ENCODE results near the gene SLC29A4.

- TF ChIP-seq CTCF (IDR thresholded peaks at IDR 0.05) (no peak), TAF1 (IDR thresholded peaks at IDR 0.05; ENCODE audit: borderline replicate concordance, low read depth, low read length) (no peak), FOSL2 (IDR thresholded peaks at IDR 0.05; ENCODE audit: borderline replicate concordance, low read depth) (no peak), REST (IDR thresholded peaks at IDR 0.05; ENCODE audit: low read depth, low read length) (no peak), SIN3A (IDR thresholded peaks at IDR 0.05; ENCODE audit: borderline replicate concordance, low read depth, low read length) (no peak), TEAD4 (IDR thresholded peaks at IDR 0.05; ENCODE audit: borderline replicate concordance, insufficient read depth) (no peak), RCOR1 (IDR thresholded peaks at IDR 0.05; ENCODE audit: low read length) (no peak), RAD21 (IDR thresholded peaks at IDR 0.05; ENCODE audit: low read length) (no peak), POLR2AphosphoS5 (IDR thresholded peaks at IDR 0.05; ENCODE audit: low read depth, low read length) (no peak), NFIC (IDR thresholded peaks at IDR 0.05; ENCODE audit: borderline replicate concordance) (no peak)
Measured at GRCh38 chr7:5294169-5294987, 11.6 kb downstream of the SLC29A4 start.
